Astrocyte (in vitro differentiated cells and primary cell): ENCODE results near the gene CLCN4.

Experiments
- EZH2 ChIP-seq: IDR thresholded peaks from 2 replicates; pipeline ENCODE4 v1.6.1; 2012; ENCODE audit warnings: mild to moderate bottlenecking, low read length, inconsistent platforms; ENCODE audit not compliant: insufficient read depth
- TF ChIP-seq, protein P1 (sequence below): IDR thresholded peaks from 2 replicates; pipeline ENCODE4 v1.5.1; 2011; ENCODE audit warnings: low read depth, mild to moderate bottlenecking, inconsistent platforms, low read length, moderate library complexity; ENCODE audit not compliant: insufficient read depth

DNA sequence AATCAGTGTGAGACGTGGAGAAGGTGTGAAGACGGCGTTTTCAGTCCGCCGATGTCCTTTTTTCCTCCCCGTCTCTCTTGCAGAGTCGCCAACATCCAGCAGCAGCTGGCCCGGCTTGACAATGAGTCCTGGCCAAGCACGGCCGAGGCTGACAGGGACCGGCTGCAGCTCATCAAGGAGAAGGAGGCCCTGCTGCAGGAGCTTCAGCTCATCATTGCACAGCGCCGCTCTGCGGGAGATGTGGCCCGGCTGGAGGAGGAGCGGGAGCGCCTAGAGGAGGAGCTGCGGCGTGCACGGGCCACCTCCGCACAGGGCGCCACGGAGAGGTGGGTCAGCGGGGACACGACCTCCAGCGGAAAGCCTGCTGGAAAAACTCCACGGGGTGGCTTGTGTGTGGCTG, 47.1 kb upstream of the CLCN4 start:
- TF ChIP-seq, protein P1, sequence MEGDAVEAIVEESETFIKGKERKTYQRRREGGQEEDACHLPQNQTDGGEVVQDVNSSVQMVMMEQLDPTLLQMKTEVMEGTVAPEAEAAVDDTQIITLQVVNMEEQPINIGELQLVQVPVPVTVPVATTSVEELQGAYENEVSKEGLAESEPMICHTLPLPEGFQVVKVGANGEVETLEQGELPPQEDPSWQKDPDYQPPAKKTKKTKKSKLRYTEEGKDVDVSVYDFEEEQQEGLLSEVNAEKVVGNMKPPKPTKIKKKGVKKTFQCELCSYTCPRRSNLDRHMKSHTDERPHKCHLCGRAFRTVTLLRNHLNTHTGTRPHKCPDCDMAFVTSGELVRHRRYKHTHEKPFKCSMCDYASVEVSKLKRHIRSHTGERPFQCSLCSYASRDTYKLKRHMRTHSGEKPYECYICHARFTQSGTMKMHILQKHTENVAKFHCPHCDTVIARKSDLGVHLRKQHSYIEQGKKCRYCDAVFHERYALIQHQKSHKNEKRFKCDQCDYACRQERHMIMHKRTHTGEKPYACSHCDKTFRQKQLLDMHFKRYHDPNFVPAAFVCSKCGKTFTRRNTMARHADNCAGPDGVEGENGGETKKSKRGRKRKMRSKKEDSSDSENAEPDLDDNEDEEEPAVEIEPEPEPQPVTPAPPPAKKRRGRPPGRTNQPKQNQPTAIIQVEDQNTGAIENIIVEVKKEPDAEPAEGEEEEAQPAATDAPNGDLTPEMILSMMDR: no peak
- TF ChIP-seq EZH2: no peak
